Lower leg skin (tissue), 3 donors: ENCODE data around the gene TAOK2.
"Not testable (repeated sequence)": the region's sequence is repeated elsewhere in the genome, so short reads cannot be mapped to it uniquely, and the experiment has no call there.

ENCODE experiments used
- POLR2A ChIP-seq, 2 donors: fragments of 450-650 bp; IDR thresholded peaks; one replicate each; pipeline ENCODE4 v1.6.1; 2016 to 2017; ENCODE audit warnings: antibody characterized with exemption in 2 of 2, mild to moderate bottlenecking in 1 of 2, moderate library complexity in 1 of 2
- TF ChIP-seq, protein P1 (sequence below), 3 donors: fragments of 450-650 bp; IDR thresholded peaks; one replicate each; pipeline ENCODE4 v1.5.1; 2016; ENCODE audit warnings: antibody characterized with exemption in 3 of 3, mild to moderate bottlenecking in 3 of 3, moderate library complexity in 2 of 3

DNA sequence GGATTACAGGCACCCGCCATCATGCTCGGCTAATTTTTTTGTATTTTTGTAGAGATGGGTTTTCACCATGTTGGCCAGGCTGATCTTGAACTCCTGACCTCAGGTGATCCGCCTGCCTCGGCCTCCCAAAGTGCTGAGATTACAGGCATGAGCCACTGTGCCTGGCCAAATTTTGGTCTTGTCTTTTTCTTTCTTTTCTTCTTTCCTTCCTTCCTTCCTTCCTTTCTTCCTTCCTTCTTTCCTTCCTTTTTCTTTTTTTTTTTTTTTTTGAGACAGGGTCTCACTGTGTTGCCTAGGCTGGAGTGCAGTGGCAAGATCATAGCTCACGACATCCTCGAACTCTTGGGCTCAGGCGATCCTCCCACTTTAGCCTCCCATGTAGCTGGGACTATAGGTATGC is 41.8 kb downstream of the TAOK2 start:
- TF ChIP-seq, protein P1, sequence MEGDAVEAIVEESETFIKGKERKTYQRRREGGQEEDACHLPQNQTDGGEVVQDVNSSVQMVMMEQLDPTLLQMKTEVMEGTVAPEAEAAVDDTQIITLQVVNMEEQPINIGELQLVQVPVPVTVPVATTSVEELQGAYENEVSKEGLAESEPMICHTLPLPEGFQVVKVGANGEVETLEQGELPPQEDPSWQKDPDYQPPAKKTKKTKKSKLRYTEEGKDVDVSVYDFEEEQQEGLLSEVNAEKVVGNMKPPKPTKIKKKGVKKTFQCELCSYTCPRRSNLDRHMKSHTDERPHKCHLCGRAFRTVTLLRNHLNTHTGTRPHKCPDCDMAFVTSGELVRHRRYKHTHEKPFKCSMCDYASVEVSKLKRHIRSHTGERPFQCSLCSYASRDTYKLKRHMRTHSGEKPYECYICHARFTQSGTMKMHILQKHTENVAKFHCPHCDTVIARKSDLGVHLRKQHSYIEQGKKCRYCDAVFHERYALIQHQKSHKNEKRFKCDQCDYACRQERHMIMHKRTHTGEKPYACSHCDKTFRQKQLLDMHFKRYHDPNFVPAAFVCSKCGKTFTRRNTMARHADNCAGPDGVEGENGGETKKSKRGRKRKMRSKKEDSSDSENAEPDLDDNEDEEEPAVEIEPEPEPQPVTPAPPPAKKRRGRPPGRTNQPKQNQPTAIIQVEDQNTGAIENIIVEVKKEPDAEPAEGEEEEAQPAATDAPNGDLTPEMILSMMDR (IDR thresholded peaks at IDR 0.05), result not testable (repeated sequence)
- TF ChIP-seq POLR2A (IDR thresholded peaks at IDR 0.05), result not testable (repeated sequence)
